Osteocyte (in vitro differentiated cells): Measurements from ENCODE around the gene KCNC3. TPM values are rescaled to one million over a fixed set of nuclear protein-coding genes. Genes with fewer than 3 reads are reported as not detected.

ENCODE experiments used
- DNase-seq: peaks from one replicate; pipeline ENCODE4 v3.0.0; 2021; ENCODE audit warnings: mixed read lengths; ENCODE audit not compliant: unreplicated experiment; ENCODE audit errors: extremely low spot score
- H3K27ac Mint-ChIP-seq: one replicate; pipeline ENCODE4 v1.8.0; 2021; ENCODE audit warnings: mild to moderate bottlenecking, mixed read lengths; ENCODE audit not compliant: unreplicated experiment
- H3K27me3 Mint-ChIP-seq: one replicate; pipeline ENCODE4 v1.8.0; 2021; ENCODE audit warnings: mixed read lengths; ENCODE audit not compliant: unreplicated experiment
- H3K36me3 Mint-ChIP-seq: one replicate; pipeline ENCODE4 v1.8.0; 2021; ENCODE audit warnings: mixed read lengths; ENCODE audit not compliant: unreplicated experiment
- H3K4me1 Mint-ChIP-seq: one replicate; pipeline ENCODE4 v1.8.0; 2021; ENCODE audit warnings: mixed read lengths; ENCODE audit not compliant: unreplicated experiment
- H3K4me3 Mint-ChIP-seq: one replicate; pipeline ENCODE4 v1.8.0; 2021; ENCODE audit warnings: mild to moderate bottlenecking, moderate library complexity, mixed read lengths; ENCODE audit not compliant: unreplicated experiment
- H3K9me3 Mint-ChIP-seq: one replicate; pipeline ENCODE4 v1.8.0; 2021; ENCODE audit warnings: mixed read lengths; ENCODE audit not compliant: unreplicated experiment
- total RNA-seq: library from RNA; stranded (reverse); gene quantifications from 2 replicates; pipeline ENCODE4 v1.2.1, GENCODE V29; 2021
- TF ChIP-seq, protein P1 (sequence below): fragments of 200-600 bp; sonication (generic); IDR thresholded peaks from 2 replicates; pipeline ENCODE4 v1.5.0; 2021; ENCODE audit warnings: antibody characterized with exemption, mild to moderate bottlenecking, moderate library complexity

Gene KCNC3
- total RNA-seq, 1 donor from 2014 or later, result 1.2 TPM

DNA sequence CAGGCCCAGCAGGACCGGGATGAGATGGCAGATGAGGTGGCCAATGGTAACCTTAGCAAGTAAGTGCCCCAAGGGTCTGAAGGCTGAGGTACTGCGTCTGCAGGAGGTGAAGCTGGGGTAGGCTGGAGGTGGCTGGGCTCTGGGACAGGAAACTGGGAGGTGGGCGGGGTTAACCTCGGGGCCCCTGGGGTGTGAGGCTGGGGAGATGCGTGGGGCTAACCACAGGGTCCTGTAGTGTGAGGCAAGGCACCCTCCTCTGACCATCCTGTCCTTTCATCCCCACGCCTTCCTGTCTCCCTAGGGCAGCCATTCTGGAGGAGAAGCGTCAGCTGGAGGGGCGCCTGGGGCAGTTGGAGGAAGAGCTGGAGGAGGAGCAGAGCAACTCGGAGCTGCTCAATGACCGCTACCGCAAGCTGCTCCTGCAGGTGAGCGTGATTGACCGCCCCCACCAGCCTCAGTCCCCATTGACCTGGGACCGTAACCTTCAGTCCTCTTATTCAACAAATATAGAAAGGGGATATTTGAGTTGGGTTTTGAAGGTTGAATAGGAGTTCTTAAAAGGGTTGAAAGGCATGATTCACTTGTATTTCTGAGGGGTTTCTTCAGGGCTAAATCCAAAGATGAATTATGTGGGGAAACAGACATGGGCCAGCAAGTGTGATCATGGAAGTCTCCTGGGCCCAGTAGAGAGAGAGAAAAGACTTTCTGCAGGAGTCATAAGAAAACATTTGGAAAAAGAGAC lies 35.7 kb downstream of the KCNC3 start:
- Mint-ChIP-seq H3K4me3 (no peak overlapping the region), H3K4me1 (no peaks in the 10 kb centered on the region), H3K27ac (no peak overlapping the region), H3K9me3 (peaks cover 9% of the 10 kb centered on the region), H3K27me3 (no peaks in the 10 kb centered on the region), H3K36me3 (no peaks in the 10 kb centered on the region)
- TF ChIP-seq, protein P1, sequence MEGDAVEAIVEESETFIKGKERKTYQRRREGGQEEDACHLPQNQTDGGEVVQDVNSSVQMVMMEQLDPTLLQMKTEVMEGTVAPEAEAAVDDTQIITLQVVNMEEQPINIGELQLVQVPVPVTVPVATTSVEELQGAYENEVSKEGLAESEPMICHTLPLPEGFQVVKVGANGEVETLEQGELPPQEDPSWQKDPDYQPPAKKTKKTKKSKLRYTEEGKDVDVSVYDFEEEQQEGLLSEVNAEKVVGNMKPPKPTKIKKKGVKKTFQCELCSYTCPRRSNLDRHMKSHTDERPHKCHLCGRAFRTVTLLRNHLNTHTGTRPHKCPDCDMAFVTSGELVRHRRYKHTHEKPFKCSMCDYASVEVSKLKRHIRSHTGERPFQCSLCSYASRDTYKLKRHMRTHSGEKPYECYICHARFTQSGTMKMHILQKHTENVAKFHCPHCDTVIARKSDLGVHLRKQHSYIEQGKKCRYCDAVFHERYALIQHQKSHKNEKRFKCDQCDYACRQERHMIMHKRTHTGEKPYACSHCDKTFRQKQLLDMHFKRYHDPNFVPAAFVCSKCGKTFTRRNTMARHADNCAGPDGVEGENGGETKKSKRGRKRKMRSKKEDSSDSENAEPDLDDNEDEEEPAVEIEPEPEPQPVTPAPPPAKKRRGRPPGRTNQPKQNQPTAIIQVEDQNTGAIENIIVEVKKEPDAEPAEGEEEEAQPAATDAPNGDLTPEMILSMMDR, result no peak
- DNase-seq, result no peak

DNA sequence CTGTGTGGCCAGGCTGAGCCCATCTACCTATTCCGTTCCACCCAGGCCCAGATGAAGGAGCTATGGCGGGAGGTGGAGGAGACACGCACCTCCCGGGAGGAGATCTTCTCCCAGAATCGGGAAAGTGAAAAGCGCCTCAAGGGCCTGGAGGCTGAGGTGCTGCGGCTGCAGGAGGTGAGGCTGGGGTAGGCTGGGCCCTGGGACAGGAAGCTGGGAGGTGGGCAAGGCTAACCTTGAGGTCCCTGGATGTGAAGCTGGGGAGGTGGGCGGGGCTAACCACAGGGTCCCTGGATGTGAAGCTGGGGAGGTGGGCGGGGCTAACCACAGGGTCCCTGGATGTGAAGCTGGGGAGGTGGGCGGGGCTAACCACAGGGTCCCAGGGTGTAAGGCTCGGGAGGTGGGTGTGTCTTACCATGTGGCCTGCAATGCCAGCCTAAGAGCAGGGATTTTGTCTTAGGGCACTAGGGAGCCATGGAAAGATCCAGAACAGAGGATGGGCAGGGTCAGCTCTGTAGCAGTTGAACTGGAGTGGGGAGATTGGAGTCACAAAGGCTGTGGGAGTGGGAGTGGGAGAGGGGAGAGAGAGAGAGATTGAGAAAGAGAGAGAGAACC lies 36.9 kb downstream of the KCNC3 start:
- Mint-ChIP-seq H3K4me3 (no peak overlapping the region), H3K4me1 (no peaks in the 10 kb centered on the region), H3K9me3 (peaks cover 19% of the 10 kb centered on the region), H3K27ac (no peak overlapping the region), H3K36me3 (no peaks in the 10 kb centered on the region), H3K27me3 (no peaks in the 10 kb centered on the region)
- DNase-seq, result no peak
- TF ChIP-seq, protein P1, result no peak

DNA sequence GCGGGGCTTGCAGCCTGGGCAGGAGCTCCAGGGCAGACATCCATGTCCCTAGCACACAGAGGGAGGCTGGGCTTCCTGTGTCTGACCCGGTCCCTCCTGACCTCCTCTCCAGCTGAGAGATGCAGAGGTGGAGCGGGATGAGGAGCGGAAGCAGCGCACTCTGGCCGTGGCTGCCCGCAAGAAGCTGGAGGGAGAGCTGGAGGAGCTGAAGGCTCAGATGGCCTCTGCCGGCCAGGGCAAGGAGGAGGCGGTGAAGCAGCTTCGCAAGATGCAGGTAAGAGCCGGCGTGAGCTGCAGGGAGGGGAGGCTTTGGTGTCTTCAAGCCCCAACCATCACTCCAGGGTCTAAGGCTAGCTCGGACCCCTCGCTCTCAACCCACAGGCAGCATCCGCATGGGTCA lies 38.4 kb downstream of the KCNC3 start:
- Mint-ChIP-seq H3K9me3 (peaks cover 25% of the 10 kb centered on the region), H3K27me3 (no peaks in the 10 kb centered on the region), H3K27ac (no peak overlapping the region), H3K4me1 (no peaks in the 10 kb centered on the region), H3K36me3 (no peaks in the 10 kb centered on the region), H3K4me3 (no peak overlapping the region)
- TF ChIP-seq, protein P1, result no peak
- DNase-seq, result no peak

DNA sequence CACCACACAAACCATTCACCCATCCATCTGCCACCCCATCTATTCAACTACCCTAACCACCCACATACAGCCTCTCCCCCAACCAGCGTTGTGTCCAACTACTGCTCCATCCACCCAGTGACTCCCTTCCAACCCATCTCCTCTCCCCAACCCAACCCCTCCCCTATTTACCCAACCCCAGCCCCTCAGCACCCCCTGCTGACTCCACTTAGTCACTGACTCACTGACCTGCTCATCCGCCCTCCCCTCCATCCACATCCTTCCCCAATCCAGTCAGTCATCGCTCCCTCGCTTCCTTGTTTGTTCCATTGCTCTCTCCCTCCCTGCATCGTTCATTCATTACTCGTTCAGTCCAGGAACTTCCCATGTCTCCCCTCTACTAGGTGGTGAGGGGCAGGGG lies 39.2 kb downstream of the KCNC3 start:
- TF ChIP-seq, protein P1, result no peak
- Mint-ChIP-seq H3K4me1 (no peaks in the 10 kb centered on the region), H3K27ac (no peak overlapping the region), H3K9me3 (peaks cover 32% of the 10 kb centered on the region), H3K36me3 (no peaks in the 10 kb centered on the region), H3K27me3 (no peaks in the 10 kb centered on the region), H3K4me3 (no peak overlapping the region)
- DNase-seq, result no peak

DNA sequence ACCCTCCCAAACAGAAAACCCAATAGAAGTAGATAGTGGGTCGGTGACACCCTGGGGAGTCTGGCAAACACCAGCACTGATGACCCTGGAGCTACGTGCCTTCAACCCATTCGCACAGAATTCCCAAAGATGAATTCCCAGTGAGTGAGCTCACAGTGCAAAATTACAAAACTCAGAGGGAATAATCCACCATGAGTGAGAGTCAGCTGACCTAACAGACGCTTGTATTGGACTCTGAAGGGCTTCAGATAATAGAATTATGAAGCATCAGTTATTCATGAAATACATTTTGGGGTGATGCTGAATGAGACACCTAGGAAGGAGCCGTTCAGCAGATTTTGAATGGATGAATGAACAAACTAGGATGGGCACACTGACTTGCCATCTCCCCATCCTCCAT lies 40.2 kb downstream of the KCNC3 start:
- Mint-ChIP-seq H3K9me3 (peaks cover 34% of the 10 kb centered on the region), H3K4me1 (no peaks in the 10 kb centered on the region)
- TF ChIP-seq, protein P1, result no peak

More for the DNA sequence above, 40.2 kb downstream of the KCNC3 start:
- Mint-ChIP-seq H3K4me3 (no peak overlapping the region), H3K27ac (no peak overlapping the region), H3K36me3 (no peaks in the 10 kb centered on the region), H3K27me3 (no peaks in the 10 kb centered on the region)
- no peak for DNase-seq
